HepG2 (cell line): ENCODE results near the gene ELL. TPM values are rescaled to one million over a fixed set of nuclear protein-coding genes. Genes with fewer than 3 reads are reported as not detected.

Experiments
- CBFB ChIP-seq: sonication (generic); formaldehyde crosslinking; IDR thresholded peaks from 2 replicates; pipeline ENCODE4 v1.4.0; 2020; ENCODE audit warnings: missing genetic modification reagents
- FOXP4 ChIP-seq: sonication (generic); formaldehyde crosslinking; IDR thresholded peaks from 2 replicates; pipeline ENCODE4 v1.4.0; 2020; ENCODE audit warnings: missing genetic modification reagents
- GTF3A ChIP-seq: sonication (generic); formaldehyde crosslinking; conservative IDR thresholded peaks from 2 replicates; pipeline ENCODE4 v1.4.0; 2020; ENCODE audit warnings: mild to moderate bottlenecking, missing genetic modification reagents
- KLF9 ChIP-seq: IDR thresholded peaks from 2 replicates; pipeline ENCODE4 v1.6.1; 2016; ENCODE audit warnings: low read depth
- MEIS1 ChIP-seq: sonication (generic); formaldehyde crosslinking; IDR thresholded peaks from 2 replicates; pipeline ENCODE4 v1.9.0; 2021; ENCODE audit warnings: mild to moderate bottlenecking, missing genetic modification reagents, moderate library complexity, borderline replicate concordance
- MYPOP ChIP-seq: sonication (generic); formaldehyde crosslinking; IDR thresholded peaks from 2 replicates; pipeline ENCODE4 v1.8.1; 2023; ENCODE audit warnings: mild to moderate bottlenecking, moderate library complexity, missing genetic modification reagents
- RARA ChIP-seq: IDR thresholded peaks from 2 replicates; pipeline ENCODE4 v1.6.1; 2016; ENCODE audit warnings: missing genetic modification reagents, missing compliant biosample characterization
- SRY ChIP-seq: sonication (generic); formaldehyde crosslinking; IDR thresholded peaks from 2 replicates; pipeline ENCODE4 v1.8.0; 2022; ENCODE audit warnings: mild to moderate bottlenecking, missing genetic modification reagents
- SUZ12 ChIP-seq: fragments of 150-350 bp; IDR thresholded peaks from 2 replicates; pipeline ENCODE4 v1.6.1; 2014; ENCODE audit warnings: low read depth, low read length
- TBX3 ChIP-seq: fragments of 450-650 bp; IDR thresholded peaks from 2 replicates; pipeline ENCODE4 v1.6.1; 2017; ENCODE audit warnings: antibody characterized with exemption, mild to moderate bottlenecking, inconsistent platforms, borderline replicate concordance
- TERF1 ChIP-seq: sonication (generic); formaldehyde crosslinking; IDR thresholded peaks from 2 replicates; pipeline ENCODE4 v1.8.0; 2022; ENCODE audit warnings: mild to moderate bottlenecking, missing genetic modification reagents, moderate library complexity
- ZFY ChIP-seq: sonication (generic); formaldehyde crosslinking; IDR thresholded peaks from 2 replicates; pipeline ENCODE4 v1.4.0; 2020; ENCODE audit warnings: missing genetic modification reagents
- ZGPAT ChIP-seq: IDR thresholded peaks from 2 replicates; pipeline ENCODE4 v1.6.1; 2016; ENCODE audit warnings: mild to moderate bottlenecking
- ZNF280D ChIP-seq: sonication (generic); formaldehyde crosslinking; IDR thresholded peaks from 2 replicates; pipeline ENCODE4 v1.5.1; 2020; ENCODE audit warnings: mild to moderate bottlenecking, missing genetic modification reagents
- ZNF607 ChIP-seq: sonication (generic); formaldehyde crosslinking; IDR thresholded peaks from 2 replicates; pipeline ENCODE4 v1.5.1; 2020; ENCODE audit warnings: missing genetic modification reagents, mild to moderate bottlenecking, borderline replicate concordance
- polyA plus RNA-seq, 8 experiments: library from polyadenylated mRNA; depleted of rRNA in 3 of 8; stranded (reverse) in 7 of 8; unstranded in 1 of 8; fragments of >200 nt; fragmentation: Illumina TruSeq in 4 of 8; extraction: Trizol in 4 of 8; gene quantifications; 2 replicates each; pipeline versions ENCODE4 v1.2.1 to v1.2.3, GENCODE V29; 2011 to 2016; ENCODE audit warnings: low read depth in 4 of 8, missing spikeins in 1 of 8, mixed read lengths in 1 of 8; ENCODE audit not compliant: insufficient read depth in 1 of 8
- total RNA-seq, 5 experiments: library from RNA; depleted of rRNA; stranded (reverse); fragments of >200 nt; fragmentation: Illumina TruSeq; extraction: Trizol; gene quantifications; 2 replicates each; pipeline ENCODE4 v1.2.3, GENCODE V29; 2016; ENCODE audit warnings: low read depth in 1 of 5
- TF ChIP-seq, protein P1 (sequence below): sonication (generic); formaldehyde crosslinking; IDR thresholded peaks from 2 replicates; pipeline ENCODE4 v1.8.1; 2023; ENCODE audit warnings: mild to moderate bottlenecking, missing genetic modification reagents
- TF ChIP-seq, protein P2 (sequence below): sonication (generic); formaldehyde crosslinking; IDR thresholded peaks from 2 replicates; pipeline ENCODE4 v1.8.0; 2023; ENCODE audit warnings: mild to moderate bottlenecking, missing genetic modification reagents
- TF ChIP-seq, protein P3 (sequence below): sonication (generic); formaldehyde crosslinking; IDR thresholded peaks from 2 replicates; pipeline ENCODE4 v1.4.0; 2020; ENCODE audit warnings: mild to moderate bottlenecking, missing genetic modification reagents

ELL gene
- total and polyA plus RNA-seq, 2 of the 13 experiments (the other 11 are each of a cell fraction or from before 2014, with no cell fraction given) = 3.7 to 5.4 TPM

GRCh38 chr19:18419195-18419698, 102.6 kb downstream of the ELL start, which contains the start of gene SSBP4 (continued):
- TF ChIP-seq MEIS1 (no peak), ZNF607 (CRISPR knock-in tag) (no peak), RARA (no peak), SUZ12 (no peak), TERF1 (CRISPR knock-in tag) (no peak), MYPOP (no peak), ZFY (CRISPR knock-in tag) (peak; percentile 68), FOXP4 (CRISPR knock-in tag) (no peak), SRY (no peak; the same call in 1 of the 2 replicates), ZGPAT (CRISPR knock-in tag) (no peak), TBX3 (no peak), CBFB (CRISPR knock-in tag) (peak; percentile 73), KLF9 (CRISPR knock-in tag) (no peak), GTF3A (CRISPR knock-in tag) (no peak), ZNF280D (CRISPR knock-in tag) (no peak)
- TF ChIP-seq, protein P1, sequence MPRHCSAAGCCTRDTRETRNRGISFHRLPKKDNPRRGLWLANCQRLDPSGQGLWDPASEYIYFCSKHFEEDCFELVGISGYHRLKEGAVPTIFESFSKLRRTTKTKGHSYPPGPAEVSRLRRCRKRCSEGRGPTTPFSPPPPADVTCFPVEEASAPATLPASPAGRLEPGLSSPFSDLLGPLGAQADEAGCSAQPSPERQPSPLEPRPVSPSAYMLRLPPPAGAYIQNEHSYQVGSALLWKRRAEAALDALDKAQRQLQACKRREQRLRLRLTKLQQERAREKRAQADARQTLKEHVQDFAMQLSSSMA (CRISPR knock-in tag) = no peak
- TF ChIP-seq, protein P2, sequence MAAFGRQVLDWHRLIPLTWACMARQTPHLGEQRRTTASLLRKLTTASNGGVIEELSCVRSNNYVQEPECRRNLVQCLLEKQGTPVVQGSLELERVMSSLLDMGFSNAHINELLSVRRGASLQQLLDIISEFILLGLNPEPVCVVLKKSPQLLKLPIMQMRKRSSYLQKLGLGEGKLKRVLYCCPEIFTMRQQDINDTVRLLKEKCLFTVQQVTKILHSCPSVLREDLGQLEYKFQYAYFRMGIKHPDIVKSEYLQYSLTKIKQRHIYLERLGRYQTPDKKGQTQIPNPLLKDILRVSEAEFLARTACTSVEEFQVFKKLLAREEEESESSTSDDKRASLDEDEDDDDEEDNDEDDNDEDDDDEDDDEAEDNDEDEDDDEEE = no peak
- TF ChIP-seq, protein P3, sequence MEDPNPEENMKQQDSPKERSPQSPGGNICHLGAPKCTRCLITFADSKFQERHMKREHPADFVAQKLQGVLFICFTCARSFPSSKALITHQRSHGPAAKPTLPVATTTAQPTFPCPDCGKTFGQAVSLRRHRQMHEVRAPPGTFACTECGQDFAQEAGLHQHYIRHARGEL (CRISPR knock-in tag) = no peak
